HG03432 (cell line): ENCODE data around the gene LAPTM4A.
A peak's percentile ranks its signal among the peaks of the same experiment; 100 is the strongest.

Experiments
- ATAC-seq: cut with Tn5 transposase; IDR thresholded peaks from one replicate; pipeline ENCODE4 v1.9.1; 2021; ENCODE audit warnings: mild to moderate bottlenecking, moderate library complexity; ENCODE audit not compliant: unreplicated experiment

Gene LAPTM4A

DNA sequence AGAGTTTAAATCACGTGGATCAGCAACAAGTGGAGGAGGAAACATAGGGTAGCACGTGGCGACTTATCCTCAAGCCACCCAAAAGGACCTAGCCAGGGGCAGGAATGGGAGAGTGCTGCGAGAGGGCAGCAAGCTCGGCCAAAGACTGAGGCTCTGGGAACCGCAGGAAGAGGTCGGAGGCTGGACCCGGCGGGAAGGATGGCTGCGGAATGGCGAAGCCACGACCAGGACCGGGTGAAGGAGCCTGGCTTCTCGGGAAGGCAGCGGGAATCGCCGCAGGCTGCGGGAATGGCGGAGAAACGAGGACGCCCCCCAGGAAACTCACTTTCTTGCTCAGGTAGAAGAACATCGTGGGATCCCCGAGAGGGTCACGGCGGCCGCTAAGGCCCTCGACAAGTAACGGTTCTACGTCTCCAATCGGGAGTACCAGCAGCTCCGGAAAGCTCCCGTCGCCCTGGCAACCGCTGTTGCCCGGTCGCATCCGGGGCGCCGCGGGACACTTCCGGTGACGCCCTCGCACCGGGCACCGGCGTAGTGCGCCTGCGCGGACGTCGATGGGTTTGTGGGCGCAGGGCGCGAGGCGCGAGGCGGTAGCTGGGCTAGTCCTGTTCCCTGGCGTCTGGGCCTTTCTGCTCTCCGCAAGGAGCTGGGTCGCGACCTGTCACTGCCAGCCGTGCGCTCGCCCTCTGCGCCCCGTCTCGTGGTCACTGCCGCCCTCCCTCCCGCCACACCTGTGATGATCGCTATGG, 61.6 kb downstream of the LAPTM4A start, which contains the start of gene WDR35:
WDR35 (minus strand) TSS at position 439 of the 749 bp plus-strand sequence; CDS start at position 349, 90 bp downstream.
- ATAC-seq, result peak; percentile 97

GRCh38 chr2:19989342-19989666, 62.1 kb downstream of the LAPTM4A start:
- ATAC-seq, result no peak

- ATAC-seq, result no peak
These were observed 62.8 kb downstream of the LAPTM4A start for GRCh38 chr2:19988600-19988999.

GRCh38 chr2:19987936-19988335, 63.5 kb downstream of the LAPTM4A start:
- peak; percentile 59 for ATAC-seq
